Inflammatory macrophage treated with lipopolysaccharide for 1 hour (primary cell): ENCODE measurements around the gene GSTA5.
"Not testable (repeated sequence)": the region's sequence is repeated elsewhere in the genome, so short reads cannot be mapped to it uniquely, and the experiment has no call there.

Source experiments
- DNase-seq, 2 donors: peaks; one replicate each; pipeline ENCODE4 v3.0.0-alpha.2; 2020 to 2022

Gene GSTA5

DNA sequence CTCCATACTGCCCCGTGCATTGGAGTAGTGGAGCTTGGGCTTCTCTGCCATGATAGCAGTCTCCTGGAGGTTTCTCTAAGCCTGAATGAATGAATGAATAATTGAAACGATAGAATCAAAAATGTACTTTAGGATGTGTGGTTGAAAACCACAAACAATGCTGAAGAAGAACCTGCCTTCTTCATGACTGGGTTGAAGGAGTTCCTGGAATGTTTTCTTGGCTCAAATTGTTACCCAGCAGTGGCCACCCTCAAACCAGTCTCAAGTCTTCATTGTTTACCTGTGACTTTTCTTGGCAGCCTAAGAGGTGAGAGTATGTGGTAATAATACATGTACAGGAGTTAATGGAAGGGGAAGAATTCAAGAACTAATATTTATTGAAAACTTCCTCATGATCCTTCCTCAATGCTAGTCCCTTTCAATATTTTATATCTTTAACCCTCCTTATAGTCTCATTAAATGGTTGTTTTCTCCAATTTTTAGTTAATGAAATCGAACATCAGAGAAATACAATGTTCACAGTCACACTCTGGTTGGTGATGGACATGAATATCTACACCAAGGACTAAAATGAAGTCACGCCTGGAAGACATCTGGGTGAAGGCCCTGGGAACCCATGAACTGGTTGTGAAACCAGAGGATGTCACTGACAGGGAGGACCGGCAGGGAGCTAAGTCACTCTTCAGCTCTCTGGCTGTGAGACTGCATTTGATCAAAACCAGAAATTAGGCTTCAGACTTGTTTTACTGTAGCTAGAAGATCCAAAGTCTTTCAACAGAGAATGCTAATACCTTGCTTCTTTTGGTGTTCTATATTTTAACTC is at the start of gene GSTA5:
GSTA5 (minus strand) TSS at position 51 of the 823 bp plus-strand sequence.
- no peak for DNase-seq

DNA sequence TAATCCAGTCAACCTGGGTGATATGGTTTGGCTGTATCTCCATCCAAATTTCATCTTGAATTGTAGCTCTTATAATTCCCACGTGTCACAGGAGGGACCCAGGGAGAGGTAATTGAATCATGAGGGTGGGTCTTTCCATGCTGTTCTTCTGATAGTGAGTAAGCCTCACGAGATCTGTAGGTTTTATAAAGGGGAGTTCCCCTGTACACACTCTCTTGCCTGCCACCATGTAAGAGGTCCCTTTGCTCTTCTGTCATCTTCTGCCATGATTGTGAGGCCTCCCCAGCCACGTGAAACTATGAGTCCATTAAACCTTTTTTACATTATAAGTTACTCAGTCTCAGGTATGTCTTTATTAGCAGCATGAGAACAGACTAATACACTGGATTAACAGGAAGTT is 49.4 kb upstream of the GSTA5 start:
- no peak for DNase-seq

DNA sequence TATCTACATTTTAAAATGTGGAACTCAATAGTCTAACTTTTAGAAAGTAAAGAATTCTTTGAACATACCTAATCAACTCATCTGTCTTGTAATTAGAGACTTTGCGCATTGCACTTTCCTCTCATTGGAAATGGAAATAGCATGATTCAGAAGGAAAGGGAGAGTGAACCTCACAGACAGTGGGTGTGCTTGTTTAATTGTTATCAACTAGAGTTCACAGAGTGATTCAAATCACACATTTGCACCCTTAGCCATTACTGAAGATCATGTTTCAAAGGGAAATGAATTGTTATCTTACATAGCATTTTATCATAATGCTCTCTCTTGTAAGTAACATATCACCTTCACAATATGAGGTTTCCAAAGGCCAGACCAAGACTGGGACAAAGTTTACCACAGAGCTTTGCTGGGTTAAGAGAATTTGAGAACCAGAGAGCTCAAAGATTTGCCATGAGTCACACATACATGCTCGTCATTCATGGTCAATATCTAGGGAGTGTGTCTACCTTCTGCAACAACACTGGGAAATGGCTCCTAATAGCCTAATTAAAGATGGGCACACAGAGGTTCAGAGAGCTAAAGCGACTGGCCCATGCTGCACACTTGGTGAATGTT is 47.4 kb upstream of the GSTA5 start:
- no peak for DNase-seq

DNA sequence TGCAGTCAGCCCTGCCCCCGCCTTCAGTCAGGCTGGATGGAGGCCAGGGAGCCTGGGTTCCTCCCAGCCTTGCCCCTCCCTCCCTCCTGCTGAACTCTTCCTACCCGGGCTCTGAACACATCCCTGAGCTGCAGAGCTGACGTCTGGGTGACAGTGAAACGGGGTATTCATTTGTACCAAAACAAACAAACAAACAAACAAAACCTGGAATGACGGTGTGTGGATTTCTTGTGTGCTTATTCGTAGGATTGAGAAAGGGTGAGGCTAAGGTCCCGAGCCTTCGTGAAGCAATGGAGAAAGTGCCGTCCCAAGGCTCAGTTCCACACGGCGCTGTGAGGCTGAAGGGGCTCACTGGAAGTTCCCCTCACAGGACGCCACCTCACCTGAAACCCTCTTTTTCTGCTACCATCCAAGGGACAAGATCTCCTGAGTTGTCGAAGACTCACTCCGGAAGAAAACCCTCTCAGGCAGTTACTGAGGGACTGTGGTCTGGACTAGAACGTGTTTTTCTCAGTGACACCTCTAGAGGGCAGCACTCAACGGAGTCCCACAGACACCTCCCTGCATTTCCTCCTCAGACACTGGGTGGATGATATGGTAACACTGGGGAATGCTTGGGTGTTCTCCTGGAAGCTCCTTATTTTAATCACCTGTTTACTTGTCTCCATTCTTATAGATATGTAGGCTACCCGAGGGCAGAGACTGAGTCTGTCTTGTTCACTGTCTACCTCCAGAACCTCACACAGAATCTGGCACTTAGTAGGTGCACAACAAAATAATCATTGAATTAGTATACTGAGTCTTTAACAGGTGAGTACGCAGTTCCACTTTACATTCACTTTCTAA is 41.6 kb upstream of the GSTA5 start:
- peak; percentile 55 to 85 for DNase-seq

DNA sequence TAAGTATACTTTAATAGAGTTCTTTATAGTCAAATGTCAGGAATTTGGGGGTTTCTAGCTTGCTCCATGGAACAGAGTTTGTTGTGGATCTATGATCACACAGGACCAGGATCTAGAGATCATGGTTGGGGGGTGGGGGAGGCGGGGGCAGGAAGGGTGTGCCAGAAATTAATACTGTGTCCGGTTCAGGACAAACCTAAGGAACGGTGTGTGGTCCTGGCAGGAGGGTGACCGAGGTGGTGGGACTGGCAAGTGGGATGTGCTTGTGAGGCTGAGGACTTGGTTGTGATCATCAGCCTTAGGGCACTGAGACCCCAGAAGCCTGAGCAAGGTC is 41.0 kb upstream of the GSTA5 start:
- DNase-seq, result no peak

DNA sequence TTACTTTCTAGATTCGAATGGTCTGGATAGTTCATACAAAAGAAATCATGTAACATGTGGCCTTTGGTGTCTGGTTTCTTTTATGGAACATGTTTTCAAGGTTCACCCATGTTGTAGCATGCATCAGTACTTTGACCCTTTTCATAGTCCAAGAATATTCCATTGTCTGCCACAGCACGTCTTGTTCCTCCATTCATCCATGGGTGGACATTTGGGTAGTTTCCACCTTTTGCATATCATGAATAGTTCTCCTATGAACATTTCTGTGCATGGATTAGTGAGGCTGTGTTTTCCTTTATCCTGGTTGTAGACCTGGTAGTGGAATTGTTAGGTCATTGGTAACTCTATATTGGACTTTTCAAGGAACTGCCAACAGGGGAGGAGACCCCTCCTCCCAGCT is 37.2 kb upstream of the GSTA5 start:
- DNase-seq, result no peak

DNA sequence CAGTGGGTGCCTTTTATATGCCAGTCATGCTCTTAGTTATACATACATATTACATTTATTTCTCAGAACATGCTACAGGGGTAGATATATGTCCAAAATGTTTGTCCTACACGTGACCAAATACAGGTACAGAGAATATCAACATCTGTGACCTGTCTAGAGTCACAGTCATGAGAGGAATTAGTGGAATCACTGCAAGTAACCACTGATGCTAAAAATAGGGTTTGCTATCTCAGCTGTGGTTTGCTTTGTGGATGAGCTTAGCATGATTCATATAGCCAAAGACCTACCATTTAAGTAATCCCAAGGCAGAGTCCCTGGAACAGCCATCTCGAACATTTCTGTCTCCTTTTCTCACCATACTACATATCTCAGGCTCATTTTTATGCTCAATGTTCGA is 36.6 kb upstream of the GSTA5 start:
- DNase-seq, result no peak

DNA sequence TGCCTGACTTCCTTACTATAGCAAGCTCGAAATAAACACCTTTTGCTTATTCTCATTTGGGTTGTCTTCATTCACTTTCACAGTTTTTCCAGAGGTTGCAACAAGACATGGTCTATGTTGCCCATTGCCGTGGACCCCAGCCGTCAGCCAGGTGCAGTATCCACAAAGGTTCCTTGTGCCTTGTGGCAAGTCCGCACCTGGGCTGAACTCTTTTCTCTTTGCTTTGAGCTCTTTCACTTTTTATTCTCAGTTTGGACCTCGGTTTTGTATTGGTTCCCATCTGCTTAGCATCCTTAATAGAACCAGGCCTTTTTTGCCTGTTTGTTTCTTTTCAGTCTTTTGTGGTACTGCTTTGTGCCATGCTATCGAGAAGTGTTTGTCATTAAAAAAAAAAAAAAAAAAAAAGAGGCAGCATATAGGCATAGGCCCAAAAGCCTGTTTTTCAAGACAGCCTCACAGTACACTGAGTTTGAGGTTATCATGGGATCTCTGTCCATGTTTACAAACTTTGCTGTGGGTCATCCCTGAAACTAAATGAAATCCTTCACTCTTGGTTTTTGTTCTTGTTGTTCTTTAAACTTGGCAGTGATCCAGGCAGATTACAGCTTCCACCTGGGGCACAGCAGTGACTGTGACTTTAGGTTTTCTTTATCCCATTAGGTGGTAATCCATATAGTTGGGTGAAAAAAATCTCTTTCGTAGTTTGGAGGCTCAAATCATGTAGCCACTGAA is 35.6 kb upstream of the GSTA5 start:
- no peak for DNase-seq

DNA sequence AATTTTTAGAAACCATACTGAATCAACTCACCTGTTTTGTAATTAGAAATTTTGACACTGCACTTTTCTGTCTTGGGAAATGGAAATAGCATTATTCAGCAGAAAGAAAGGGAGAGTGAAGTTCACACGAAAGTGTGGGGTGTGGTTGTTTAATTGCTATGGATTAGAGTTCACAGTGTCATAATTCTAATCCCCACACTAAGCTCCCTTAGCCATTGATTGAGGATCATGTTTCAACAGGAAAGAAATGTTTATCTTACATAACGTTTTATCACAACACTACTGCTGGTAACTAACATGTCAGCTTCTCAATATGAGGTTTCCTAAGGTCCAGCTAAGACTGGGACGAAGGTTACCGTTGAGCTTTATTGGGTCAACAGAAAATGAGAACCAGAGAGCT is 31.4 kb upstream of the GSTA5 start:
- no peak for DNase-seq

DNA sequence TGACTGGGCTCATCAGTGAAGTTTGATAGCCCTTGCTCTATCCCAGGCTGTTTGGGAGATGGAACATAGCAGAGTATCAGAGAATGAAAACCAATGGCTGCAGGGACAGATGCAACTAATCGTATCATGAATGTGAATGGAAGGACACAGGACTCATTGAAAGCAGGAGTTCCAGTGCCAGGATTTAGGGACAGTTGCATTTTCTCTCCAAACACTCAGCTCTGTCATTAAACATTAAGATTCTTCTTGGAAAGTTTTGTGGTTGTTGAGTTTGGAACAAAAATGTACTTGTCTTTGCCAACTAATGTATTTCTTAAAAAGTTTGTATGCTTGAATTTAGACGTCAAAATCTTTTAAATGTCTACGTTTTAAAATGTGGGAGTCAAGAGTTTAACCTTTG is 31.0 kb upstream of the GSTA5 start:
- no peak for DNase-seq

DNA sequence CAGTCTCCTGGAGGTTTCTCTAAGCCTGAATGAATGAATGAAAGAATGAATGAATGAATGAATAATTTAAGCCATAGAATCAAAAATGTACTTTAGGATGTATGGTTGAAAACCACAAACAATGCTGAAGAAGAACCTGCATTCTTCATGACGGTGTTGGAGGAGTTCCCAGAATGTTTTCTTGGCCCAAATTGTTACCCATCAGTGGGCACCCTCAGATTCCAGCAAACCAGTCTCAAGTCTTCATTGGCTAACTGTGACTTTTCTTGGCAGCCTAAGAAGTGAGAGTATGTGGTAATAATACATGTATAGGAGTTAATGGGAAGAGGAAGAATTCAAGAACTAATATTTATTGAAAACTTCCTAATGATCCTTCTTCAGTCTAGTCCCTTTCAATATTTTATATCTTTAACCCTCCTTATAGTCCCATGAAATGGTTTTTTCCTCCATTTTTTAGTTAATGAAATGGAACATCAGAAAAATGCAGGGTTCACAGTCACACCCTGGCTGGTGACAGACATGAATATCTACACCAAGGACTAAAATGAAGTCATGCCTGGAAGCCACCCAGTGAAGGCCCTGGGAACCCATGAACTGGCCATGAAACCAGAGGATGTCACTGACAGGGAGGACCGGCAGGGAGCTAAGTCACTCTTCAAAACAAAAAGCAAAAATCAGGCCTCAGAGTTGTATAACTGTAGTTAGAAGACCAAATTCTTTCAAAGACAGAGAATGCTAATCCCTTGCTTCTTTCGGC is 29.9 kb upstream of the GSTA5 start:
- DNase-seq, result not testable (repeated sequence)

DNA sequence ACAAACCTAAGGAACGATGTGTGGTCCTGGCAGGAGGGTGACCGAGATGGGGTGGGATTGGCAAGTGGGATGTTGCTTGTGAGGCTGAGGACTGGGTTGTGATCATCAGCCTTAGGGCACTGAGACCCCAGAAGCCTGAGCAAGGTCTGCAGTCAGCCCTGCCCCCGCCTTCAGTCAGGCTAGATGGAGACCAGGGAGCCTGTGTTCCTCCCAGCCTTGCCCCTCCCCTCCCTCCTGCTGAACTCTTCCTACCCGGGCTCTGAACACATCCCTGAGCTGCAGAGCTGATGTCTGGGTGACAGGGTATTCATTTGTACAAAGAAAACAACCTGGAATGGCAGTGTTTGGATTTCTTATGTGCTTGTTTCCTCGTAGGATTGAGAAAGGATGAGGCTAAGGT is 28.3 kb upstream of the GSTA5 start:
- not testable (repeated sequence) for DNase-seq

DNA sequence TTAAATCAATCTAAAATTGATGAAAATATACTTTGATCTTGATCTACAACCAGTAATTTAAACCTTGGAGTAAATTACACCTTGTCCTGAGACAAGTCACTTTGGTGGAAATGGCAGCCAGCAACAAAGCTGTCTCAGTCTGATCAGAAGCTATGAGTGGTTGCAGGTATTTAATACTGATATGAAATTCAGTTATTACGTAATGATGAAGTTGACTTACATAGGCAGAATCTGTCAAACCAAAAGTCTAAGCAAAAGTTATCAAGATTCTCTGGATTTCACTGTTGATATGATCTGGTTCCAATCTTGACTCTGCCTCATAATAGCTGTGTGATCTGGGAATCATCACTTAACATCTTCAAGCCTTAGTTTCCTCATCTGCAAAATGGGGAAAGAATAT is 27.6 kb upstream of the GSTA5 start:
- DNase-seq, result no peak

DNA sequence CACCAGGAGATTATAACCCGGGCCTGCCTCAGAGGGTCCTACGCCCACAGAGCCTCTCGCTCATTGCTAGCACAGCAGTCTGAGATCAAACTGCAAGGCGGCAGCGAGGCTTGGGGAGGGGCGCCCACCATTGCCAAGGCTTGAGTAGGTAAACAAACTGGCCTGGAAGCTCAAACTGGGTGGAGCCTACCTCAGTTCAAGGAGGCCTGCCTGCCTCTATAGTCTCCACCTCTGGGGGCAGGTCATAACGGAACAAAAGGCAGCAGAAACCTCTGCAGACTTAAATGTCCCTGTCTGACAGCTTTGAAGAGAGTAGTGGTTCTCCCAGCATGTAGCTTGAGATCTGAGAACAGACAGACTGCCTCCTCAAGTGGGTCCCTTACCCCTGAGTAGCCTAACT is 20.5 kb upstream of the GSTA5 start:
- not testable (repeated sequence) for DNase-seq

DNA sequence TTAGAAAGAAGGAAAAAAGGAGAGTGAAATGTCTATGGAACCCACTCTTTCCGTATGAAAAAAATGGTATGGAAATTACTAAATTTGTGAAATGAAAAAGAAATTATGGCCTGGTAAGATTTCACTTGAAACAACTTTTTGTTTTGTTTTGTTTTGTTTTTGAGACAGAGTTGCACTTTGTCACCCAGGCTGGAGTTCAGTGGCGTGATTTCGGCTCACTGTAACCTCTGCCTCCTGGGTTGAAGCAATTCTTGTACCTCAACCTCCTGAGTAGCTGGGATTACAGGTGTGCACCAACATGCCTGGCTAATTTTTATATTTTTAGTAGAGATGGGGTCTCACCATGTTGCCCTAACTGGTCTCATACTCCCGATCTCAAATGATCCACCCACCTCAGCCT is 17.8 kb upstream of the GSTA5 start:
- no peak for DNase-seq

DNA sequence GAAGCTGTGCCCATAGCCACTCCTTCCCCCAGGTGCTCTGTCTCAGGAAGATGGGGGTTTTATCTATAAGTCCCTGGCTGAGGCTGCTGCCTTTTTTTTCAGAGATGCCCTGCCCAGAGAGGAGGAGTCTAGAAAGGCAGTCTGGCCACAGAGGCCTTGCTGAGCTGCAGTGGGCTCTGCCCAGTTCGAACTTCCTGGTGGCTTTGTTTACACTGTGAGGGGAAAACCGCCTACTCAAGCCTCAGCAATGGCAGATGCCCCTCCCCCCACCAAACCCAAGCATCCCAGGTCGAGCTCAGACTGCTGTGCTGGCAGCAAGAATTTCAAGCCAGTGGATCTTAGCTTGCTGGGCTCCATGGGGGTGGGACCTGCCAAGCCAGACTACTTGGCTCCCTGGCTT is 15.5 kb upstream of the GSTA5 start:
- not testable (repeated sequence) for DNase-seq

DNA sequence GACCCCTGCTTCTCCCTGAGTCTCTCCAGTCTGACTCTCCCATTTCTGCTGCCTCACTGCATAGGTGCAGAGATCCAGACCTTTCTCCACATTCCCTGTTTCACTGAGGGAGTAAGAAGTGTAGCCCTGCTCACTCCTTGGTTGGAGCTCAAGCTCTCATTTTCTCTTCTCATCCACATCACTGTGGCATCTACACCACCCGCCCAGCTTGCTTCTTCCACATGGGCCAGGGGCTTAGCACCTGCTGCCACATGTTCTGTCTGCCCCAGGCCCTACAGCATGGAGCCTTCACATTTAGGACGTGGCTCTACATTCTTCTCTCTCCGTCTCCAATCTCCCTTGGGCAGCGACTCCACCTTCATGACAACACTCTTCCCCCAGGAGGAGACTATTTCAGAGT is 8.5 kb upstream of the GSTA5 start:
- no peak for DNase-seq

DNA sequence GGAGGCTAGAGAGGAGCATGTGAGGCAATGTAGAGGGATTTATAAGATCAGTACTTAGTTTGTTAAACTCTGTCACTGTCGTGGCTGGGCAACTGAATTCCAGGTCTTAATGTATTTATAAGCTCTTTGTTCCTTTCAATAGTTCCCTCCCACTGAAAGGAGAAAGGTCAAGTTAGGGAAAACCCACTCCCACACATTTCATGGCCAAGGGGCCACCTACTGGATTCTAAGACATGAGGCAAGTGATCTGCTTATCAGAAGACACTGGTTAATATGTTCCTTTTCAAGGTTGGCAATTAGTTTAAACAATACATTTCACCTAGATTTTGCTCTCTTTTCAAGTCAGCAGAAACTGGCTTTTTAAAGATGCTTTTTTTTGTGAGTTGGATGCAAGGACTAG is 5.4 kb upstream of the GSTA5 start:
- DNase-seq, result peak in 1 of 2 donors; percentile 2

DNA sequence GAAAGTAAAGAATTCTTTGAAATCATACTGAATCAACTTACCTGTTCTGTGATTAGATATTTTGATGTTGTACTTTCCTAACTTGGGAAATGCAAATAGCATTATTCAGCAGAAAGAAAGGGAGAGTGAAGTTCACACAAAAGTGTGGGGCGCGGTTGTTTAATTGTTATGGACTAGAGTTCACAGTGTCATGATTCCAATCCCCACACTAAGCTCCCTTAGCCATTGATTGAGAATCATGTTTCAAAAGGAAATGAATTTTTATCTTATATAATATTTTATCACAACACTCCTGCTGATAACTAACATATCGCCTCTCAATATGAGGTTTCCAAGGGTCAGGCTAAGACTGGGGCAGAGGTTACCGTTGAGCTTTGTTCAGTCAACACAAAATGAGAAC is 3.0 kb upstream of the GSTA5 start:
- DNase-seq, result no peak

DNA sequence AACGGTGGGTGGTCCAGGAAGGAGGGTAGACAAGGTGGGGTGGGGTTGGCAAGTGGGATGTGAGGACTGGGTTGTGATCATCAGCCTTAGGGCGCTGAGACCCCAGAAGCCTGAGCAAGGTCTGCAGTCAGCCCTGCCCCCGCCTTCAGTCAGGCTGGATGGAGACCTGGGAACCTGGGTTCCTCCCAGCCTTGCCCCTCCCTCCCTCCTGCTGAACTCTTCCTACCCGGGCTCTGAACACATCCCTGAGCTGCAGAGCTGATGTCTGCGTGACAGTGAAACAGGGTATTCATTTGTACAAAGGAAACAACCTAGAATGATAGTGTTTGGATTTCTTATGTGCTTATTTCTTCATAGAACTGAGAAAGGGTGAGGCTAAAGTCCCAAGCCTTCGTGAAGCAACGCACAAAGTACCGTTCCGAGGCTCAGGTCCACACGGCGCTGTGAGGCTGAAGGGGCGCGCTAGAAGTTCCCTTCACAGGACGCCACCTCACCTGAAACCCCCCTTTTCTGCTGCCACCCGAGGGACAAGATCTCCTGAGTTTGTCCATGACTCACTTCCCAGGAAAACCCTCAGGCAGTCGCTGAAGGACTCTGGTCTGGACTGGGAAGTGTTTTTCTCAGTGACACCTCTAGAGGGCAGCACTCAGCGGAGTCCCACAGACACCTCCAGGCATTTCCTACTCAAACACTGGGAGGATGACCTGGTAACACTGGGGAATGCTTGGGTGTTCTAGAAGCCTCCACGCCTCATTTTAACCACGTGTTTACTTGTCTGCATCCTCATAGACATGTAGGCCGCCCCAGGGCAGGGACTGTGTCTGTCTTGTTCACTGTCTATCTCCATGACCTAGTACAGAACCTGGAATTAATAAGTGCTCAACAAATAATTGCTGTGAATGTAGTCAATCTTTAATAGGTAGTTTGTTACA is 1.2 kb downstream of the GSTA5 start:
- DNase-seq, result peak; percentile 22 to 62

DNA sequence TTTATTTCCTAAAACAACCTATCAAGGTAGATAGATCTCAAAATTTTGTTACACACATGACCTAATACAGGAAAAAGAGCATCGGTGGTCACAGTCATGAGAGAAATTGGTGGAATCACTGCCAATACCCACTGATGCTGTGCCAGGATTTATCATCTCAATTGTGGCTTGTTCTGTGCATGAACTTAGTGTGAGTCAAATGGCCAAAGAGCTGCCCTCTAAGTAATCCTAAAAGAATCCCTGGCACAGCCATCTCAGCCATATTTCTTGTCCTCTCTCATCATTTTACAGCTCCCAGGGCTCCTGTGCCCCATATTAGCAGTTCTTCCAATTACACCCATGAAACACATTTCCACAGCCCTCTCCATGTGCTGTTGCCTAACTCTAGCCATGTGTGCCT is 6.1 kb downstream of the GSTA5 start:
- no peak for DNase-seq
